Ishikawa (cell line): ENCODE results near the gene PLAAT3.

Source experiments
- CEBPB ChIP-seq: IDR thresholded peaks from 2 replicates; pipeline ENCODE4 v1.6.1; 2012
- EP300 ChIP-seq: IDR thresholded peaks from 2 replicates; pipeline ENCODE4 v1.6.1; 2012; ENCODE audit warnings: borderline replicate concordance
- RAD21 ChIP-seq: IDR thresholded peaks from 2 replicates; pipeline ENCODE4 v1.6.1; 2012; ENCODE audit warnings: low read depth
- TCF12 ChIP-seq: IDR thresholded peaks from 2 replicates; pipeline ENCODE4 v1.6.1; 2012; ENCODE audit warnings: low read depth
- TF ChIP-seq, protein P1 (sequence below): IDR thresholded peaks from 2 replicates; pipeline ENCODE4 v1.6.1; 2012
- TF ChIP-seq, protein P2 (sequence below): IDR thresholded peaks from 2 replicates; pipeline ENCODE4 v1.6.1; 2012; ENCODE audit warnings: low read depth, mild to moderate bottlenecking

DNA sequence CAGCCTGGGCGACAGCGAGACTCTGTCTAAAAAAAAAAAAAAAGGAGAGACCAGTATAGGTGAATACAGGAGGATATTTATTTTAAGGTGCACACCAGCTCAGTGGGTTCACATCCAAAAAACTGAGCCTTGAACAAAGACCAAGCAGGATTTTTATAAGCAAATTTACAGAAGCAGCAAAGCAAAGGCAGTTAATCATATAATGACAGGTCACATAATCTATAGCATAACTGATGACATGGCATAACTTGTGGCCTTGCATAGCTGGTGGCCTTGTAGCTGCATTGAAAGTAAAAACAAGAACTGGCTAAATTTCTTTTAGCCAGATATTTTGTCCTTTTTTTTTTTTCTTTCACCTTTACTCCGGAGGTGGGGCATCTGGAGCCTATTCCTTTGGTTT is 2.7 kb upstream of the PLAAT3 start:
- no peak for TF ChIP-seq CEBPB
- TF ChIP-seq EP300 = no peak
- TF ChIP-seq, protein P1, sequence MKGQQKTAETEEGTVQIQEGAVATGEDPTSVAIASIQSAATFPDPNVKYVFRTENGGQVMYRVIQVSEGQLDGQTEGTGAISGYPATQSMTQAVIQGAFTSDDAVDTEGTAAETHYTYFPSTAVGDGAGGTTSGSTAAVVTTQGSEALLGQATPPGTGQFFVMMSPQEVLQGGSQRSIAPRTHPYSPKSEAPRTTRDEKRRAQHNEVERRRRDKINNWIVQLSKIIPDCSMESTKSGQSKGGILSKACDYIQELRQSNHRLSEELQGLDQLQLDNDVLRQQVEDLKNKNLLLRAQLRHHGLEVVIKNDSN = no peak
- TF ChIP-seq TCF12 = no peak
- no peak for TF ChIP-seq RAD21
- TF ChIP-seq, protein P2, sequence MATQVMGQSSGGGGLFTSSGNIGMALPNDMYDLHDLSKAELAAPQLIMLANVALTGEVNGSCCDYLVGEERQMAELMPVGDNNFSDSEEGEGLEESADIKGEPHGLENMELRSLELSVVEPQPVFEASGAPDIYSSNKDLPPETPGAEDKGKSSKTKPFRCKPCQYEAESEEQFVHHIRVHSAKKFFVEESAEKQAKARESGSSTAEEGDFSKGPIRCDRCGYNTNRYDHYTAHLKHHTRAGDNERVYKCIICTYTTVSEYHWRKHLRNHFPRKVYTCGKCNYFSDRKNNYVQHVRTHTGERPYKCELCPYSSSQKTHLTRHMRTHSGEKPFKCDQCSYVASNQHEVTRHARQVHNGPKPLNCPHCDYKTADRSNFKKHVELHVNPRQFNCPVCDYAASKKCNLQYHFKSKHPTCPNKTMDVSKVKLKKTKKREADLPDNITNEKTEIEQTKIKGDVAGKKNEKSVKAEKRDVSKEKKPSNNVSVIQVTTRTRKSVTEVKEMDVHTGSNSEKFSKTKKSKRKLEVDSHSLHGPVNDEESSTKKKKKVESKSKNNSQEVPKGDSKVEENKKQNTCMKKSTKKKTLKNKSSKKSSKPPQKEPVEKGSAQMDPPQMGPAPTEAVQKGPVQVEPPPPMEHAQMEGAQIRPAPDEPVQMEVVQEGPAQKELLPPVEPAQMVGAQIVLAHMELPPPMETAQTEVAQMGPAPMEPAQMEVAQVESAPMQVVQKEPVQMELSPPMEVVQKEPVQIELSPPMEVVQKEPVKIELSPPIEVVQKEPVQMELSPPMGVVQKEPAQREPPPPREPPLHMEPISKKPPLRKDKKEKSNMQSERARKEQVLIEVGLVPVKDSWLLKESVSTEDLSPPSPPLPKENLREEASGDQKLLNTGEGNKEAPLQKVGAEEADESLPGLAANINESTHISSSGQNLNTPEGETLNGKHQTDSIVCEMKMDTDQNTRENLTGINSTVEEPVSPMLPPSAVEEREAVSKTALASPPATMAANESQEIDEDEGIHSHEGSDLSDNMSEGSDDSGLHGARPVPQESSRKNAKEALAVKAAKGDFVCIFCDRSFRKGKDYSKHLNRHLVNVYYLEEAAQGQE = no peak
